Adipose tissue (tissue), 3 donors: Measurements from ENCODE around the gene NXF3. TPM values are rescaled to one million over a fixed set of nuclear protein-coding genes. Genes with fewer than 3 reads are reported as not detected.
"Not testable (repeated sequence)": the region's sequence is repeated elsewhere in the genome, so short reads cannot be mapped to it uniquely, and the experiment has no call there.

Source experiments
- H3K27ac ChIP-seq: one replicate; pipeline ENCODE4 v1.5.1; 2013; ENCODE audit warnings: low read depth, low read length
- WGBS, 3 donors: extraction: QIAGEN DNeasy Blood & Tissue Kit; methylation state at CpG; one replicate each; pipeline ENCODE4 v1.1.7; 2013; 5-methylcytosine and 5-hydroxymethylcytosine counted together
- polyA plus RNA-seq, 3 donors: library from polyadenylated mRNA; stranded (reverse); fragments of 200-250 nt; gene quantifications; one replicate each; pipeline ENCODE4 v1.2.3, GENCODE V29; 2013
- donor health status: healthy with polysubstance abuse.
- donor health status: Bipolar disorder and iron deficiency.
- donor health status: healthy.

The NXF3 gene, protein sequence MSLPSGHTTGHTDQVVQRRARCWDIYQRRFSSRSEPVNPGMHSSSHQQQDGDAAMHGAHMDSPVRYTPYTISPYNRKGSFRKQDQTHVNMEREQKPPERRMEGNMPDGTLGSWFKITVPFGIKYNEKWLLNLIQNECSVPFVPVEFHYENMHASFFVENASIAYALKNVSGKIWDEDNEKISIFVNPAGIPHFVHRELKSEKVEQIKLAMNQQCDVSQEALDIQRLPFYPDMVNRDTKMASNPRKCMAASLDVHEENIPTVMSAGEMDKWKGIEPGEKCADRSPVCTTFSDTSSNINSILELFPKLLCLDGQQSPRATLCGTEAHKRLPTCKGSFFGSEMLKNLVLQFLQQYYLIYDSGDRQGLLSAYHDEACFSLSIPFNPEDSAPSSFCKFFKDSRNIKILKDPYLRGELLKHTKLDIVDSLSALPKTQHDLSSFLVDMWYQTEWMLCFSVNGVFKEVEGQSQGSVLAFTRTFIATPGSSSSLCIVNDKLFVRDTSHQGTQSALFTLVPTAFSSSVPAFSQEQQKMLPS
- under 1 TPM; 0.03 to 0.86 (median 0.79) TPM for polyA plus RNA-seq

- WGBS, 3 donors: 63 to 90% (median 66%) methylated on average over 5 of the region's 5 CpGs
- H3K27ac ChIP-seq: no peak within 1 kb of the TSS
These were observed at the start of gene NXF3 for GRCh38 chrX:103092942-103093341. TSS of gene NXF3 (minus strand) at chrX:103093143. CDS start at chrX:103093023, 120 bp downstream.

DNA sequence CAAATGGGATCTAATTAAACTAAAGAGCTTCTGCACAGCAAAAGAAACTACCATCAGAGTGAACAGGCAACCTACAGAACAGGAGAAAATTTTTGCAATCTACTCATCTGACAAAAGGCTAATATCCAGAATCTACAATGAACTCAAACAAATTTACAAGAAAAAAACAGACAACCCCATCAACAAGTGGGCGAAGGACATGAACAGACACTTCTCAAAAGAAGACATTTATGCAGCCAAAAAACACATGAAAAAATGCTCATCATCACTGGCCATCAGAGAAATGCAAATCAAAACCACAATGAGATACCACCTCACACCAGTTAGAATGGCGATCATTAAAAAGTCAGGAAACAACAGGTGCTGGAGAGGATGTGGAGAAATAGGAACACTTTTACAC lies 43.6 kb upstream of the NXF3 start:
- not testable (repeated sequence) for H3K27ac ChIP-seq
- WGBS, 3 donors: 81 to 91% methylated on average over 1 of the region's 2 CpGs; no CpG with 5 or more reads in 1 of the 3 donors

DNA sequence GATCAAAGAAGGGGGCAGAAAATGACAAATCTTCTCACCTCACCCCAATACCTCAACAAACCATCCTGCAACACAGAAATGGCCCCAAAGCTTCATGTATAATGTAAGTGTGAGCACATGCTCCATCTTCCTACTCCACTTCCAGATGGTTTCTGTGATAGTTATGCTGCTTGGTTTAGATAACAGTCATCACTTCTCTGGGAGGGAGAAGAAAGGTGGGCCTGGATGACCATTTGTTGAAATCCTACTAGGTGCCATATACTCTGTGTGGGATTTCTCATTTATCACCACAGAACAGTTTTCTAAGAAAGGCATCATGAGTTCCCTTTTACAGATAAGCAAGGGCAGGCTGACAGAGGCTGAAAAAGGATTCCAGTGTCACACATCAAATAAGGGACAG lies 31.3 kb upstream of the NXF3 start:
- no peak overlapping the region for H3K27ac ChIP-seq

GRCh38 chrX:103120748-103121147 lies 27.8 kb upstream of the NXF3 start:
- 72 to 87% (median 83%) methylated on average over 5 of the region's 5 CpGs for WGBS, 3 donors
- H3K27ac ChIP-seq: no peak overlapping the region

DNA sequence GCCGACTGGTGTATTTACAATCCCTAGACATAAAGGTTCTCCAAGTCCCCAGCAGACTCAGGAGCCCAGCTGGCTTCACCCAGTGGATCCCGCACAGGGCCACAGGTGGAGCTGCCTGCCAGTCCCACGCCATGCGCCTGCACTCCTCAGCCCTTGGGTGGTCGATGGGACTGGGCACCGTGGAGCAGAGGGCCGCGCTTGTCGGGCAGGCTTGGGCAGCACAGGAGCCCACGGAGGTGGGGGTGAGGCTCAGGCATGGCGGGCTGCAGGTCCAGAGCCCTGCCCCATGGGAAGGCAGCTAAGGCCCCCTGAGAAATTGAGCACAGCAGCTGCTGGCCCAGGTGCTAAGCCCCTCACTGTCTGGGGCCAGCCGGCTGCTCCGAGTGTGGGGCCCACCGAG lies 24.0 kb upstream of the NXF3 start:
- WGBS, 3 donors: 86 to 96% (median 94%) methylated on average over 10 to 14 of the region's 14 CpGs
- H3K27ac ChIP-seq: not testable (repeated sequence)

DNA sequence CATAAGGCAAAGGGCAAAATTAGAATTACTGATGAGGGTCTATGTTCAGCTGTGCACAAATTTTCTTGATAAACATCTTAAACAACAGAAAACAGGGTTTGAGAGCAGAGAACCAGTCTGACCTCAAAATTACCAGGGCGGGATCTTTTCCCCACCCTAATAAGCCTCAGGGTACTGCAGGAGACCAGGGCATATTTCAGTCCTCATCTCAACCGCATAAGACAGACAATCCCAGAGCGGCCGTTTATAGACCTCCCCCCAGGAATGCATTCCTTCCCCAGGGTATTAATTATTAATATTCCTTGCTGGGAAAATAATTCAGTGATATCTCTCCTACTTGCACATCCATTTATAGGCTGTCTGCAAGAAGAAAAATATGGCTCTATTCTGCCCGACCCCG lies 16.6 kb upstream of the NXF3 start:
- not testable (repeated sequence) for H3K27ac ChIP-seq
- 81 to 97% (median 92%) methylated on average over 6 of the region's 6 CpGs for WGBS, 3 donors

DNA sequence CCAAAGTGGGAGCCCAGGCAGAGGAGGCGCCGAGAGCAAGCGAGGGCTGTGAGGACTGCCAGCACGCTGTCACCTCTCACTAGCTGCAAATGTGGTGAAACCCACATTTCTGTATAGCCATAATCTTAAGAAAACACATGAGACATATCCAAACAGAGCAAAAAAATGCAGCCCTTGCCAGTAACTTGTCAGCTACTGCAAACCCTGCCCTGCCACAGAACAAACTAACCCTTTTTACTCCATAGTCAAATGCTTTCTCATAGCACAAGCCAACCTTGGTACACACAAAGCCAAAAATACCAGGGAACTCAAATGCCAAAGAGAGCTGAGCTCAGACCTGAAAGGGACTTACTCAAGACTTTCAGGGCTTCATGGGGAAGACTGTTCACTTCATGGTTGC lies 14.9 kb upstream of the NXF3 start:
- H3K27ac ChIP-seq: no peak overlapping the region
- WGBS, 3 donors: 25 to 100% (median 91%) methylated on average over 2 to 4 of the region's 4 CpGs

- not testable (repeated sequence) for H3K27ac ChIP-seq
- WGBS, 3 donors: 94 to 97% (median 95%) methylated on average over 11 to 21 of the region's 21 CpGs
These were observed 14.3 kb upstream of the NXF3 start for GRCh38 chrX:103107227-103107737.

DNA sequence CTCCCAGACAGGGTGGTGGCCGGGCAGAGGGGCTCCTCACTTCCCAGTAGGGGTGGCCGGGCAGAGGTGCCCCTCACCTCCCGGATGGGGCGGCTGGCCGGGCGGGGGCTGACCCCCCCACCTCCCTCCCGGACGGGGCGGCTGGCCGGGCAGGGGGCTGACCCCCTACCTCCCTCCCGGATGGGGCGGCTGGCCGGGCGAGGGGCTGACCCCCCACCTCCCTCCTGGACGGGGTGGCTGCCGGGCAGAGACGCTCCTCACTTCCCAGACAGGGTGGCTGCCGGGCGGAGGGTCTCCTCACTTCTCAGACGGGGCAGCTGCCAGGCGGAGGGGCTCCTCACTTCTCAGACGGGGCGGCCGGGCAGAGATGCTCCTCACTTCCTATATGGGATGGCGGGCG lies 11.4 kb upstream of the NXF3 start:
- H3K27ac ChIP-seq: not testable (repeated sequence)
- WGBS, 3 donors: 88 to 100% (median 92%) methylated on average over 1 to 26 of the region's 26 CpGs

DNA sequence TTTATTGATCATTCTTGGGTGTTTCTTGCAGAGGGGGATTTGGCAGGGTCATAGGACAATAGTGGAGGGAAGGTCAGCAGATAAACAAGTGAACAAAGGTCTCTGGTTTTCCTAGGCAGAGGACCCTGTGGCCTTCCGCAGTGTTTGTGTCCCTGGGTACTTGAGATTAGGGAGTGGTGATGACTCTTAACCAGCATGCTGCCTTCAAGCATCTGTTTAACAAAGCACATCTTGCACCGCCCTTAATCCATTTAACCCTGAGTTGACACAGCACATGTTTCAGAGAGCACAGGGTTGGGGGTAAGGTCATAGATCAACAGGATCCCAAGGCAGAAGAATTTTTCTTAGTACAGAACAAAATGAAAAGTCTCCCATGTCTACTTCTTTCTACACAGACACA lies 10.9 kb upstream of the NXF3 start:
- no CpG with 5 or more reads among the region's 2 CpGs for WGBS, 3 donors
- H3K27ac ChIP-seq: not testable (repeated sequence)

GRCh38 chrX:103101299-103102042 lies 8.5 kb upstream of the NXF3 start:
- H3K27ac ChIP-seq: no peak overlapping the region
- 27 to 33% (median 27%) methylated on average over 3 of the region's 3 CpGs for WGBS, 3 donors

DNA sequence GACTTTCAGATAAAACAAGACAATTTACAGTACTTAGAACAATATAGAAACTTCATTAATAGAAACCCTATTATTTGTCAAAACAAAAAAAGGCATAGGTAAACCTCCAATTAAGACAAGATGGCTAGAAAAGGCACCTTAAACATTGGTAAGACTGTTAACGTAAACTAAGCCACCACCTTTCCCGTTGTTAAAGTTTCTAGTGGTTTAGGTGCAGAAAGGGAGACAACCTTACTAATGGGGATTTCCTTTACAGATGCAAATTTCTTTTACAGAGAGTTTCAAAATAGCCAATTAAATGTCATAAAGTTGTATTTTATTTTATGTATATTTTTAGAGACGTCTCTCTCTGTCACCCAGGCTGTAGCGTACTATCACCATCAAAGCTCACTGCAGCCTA lies 7.5 kb upstream of the NXF3 start:
- no peak overlapping the region for H3K27ac ChIP-seq
- WGBS, 3 donors: 80 to 93% (median 93%) methylated on average over 4 of the region's 4 CpGs

GRCh38 chrX:103099691-103100090 lies 6.7 kb upstream of the NXF3 start:
- no peak overlapping the region for H3K27ac ChIP-seq
- 82 to 87% (median 86%) methylated on average over 4 of the region's 4 CpGs for WGBS, 3 donors

DNA sequence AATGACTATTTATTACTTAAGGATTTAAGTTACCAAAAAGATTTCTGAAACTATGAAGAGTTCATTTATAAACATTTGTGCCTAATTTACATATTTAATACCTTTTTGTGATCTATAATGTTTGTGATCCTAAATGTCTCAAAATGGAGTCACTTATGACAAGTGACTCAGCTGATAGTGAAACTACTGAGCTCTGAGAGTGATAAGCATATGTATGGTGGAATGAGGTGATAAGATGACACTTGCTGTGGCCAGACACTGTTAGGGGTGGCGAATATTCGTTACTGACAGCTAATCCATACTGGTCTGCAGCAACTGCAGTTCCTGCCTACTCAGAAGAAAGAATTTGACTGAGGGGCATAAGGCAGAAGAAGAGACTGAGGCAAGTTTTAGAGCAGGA lies 5.5 kb upstream of the NXF3 start:
- WGBS, 3 donors: 70 to 78% (median 76%) methylated on average over 2 of the region's 2 CpGs
- H3K27ac ChIP-seq: no peak overlapping the region

DNA sequence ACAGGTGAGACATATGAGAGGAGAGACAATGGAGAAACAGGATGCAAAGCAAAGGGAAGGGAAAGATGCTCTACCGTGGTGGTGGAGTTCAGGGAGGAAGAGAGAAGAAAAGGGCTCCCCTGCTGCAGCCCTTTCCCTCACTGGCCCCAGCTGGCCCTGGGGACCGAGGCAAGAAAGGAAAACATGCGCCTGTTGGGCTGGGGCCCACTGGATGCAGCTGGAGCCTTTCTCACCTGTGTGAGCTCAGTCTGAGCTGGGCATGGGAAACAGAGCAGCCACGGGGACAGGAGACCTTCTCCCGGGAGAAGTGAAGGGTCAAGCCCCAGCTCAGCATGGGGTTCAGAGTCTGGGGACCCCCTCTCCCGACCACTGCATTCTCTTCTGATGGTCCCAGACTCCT lies 11.9 kb downstream of the NXF3 start:
- 23 to 72% (median 70%) methylated on average over 2 to 6 of the region's 6 CpGs for WGBS, 3 donors

GRCh38 chrX:103073467-103073866 lies 19.5 kb downstream of the NXF3 start:
- WGBS, 3 donors: 38 to 70% (median 51%) methylated on average over 5 of the region's 5 CpGs
- no peak overlapping the region for H3K27ac ChIP-seq

More for the DNA sequence above, 11.9 kb downstream of the NXF3 start:
- no peak overlapping the region for H3K27ac ChIP-seq

- H3K27ac ChIP-seq: no peak overlapping the region
- WGBS, 3 donors: 63 to 78% (median 66%) methylated on average over 1 of the region's 1 CpG
These were observed 26.3 kb downstream of the NXF3 start for GRCh38 chrX:103066606-103067005.

DNA sequence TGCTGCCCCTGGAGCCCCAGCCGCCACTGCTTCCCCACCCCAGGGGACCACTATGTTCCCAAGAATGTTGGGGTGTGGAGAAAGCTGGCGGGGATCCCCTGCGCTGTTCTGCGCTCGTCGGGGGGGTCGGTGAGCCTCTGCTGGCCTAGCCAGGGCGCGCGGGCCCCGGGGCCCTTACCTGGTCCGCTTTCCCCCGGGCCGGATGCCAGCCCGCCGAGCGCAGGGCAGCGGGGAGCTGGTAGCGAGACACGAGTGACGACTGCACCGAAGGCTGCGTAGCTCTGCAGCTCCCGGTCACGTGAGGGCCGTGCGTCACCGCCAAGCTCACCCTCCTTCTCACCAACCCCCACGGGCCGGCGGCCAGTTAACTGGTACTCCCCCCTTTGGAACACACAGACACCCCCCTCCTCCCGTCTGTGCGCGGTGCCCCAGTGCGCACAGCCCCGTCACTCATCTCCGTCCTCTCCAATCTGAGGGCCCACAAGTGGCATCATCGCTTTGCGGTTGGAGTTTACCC lies 29.0 kb downstream of the NXF3 start, which contains the start of gene BEX1:
BEX1 (minus strand) TSS at position 254 of the 517 bp plus-strand sequence. CDS start 897 bp downstream, outside the sequence.
- WGBS, 3 donors: 1 to 30% (median 5%) methylated on average over 12 to 39 of the region's 39 CpGs

More for the DNA sequence above, 29.0 kb downstream of the NXF3 start, which contains the start of gene BEX1:
- H3K27ac ChIP-seq: no peak within 1 kb of the TSS
